Calu3 (cell line): ENCODE measurements around the gene PRXL2A. TPM values are rescaled to one million over a fixed set of nuclear protein-coding genes. Genes with fewer than 3 reads are reported as not detected.
"Not testable (repeated sequence)": the region's sequence is repeated elsewhere in the genome, so short reads cannot be mapped to it uniquely, and the experiment has no call there.

ENCODE experiments used
- BruUV-seq: library from RNA; stranded (reverse); fragments of 400-500 nt; replicated peaks from 2 replicates; lab custom pipeline; 2021; lab: Mats Ljungman, UMichigan
- CTCF ChIA-PET: fragments of 300-600 bp; sonication (Branson Sonifier 250); formaldehyde crosslinking; loops from one replicate; lab custom pipeline; 2022; ENCODE audit warnings: antibody characterized with exemption; lab: Charles Lee
- DNase-seq: peaks from one replicate; pipeline ENCODE4 v3.0.0; 2022
- H3K27ac Mint-ChIP-seq: one replicate; pipeline ENCODE4 v1.8.0; 2022; ENCODE audit warnings: mixed read lengths; ENCODE audit not compliant: unreplicated experiment
- H3K27me3 Mint-ChIP-seq: one replicate; pipeline ENCODE4 v1.8.0; 2022; ENCODE audit warnings: mixed read lengths; ENCODE audit not compliant: unreplicated experiment
- H3K36me3 Mint-ChIP-seq: one replicate; pipeline ENCODE4 v1.8.0; 2022; ENCODE audit warnings: mild to moderate bottlenecking, moderate library complexity, mixed read lengths; ENCODE audit not compliant: insufficient read depth, unreplicated experiment
- H3K4me1 Mint-ChIP-seq: one replicate; pipeline ENCODE4 v1.8.0; 2022; ENCODE audit warnings: mild to moderate bottlenecking, low read depth, mixed read lengths; ENCODE audit not compliant: unreplicated experiment
- H3K4me3 Mint-ChIP-seq: one replicate; pipeline ENCODE4 v1.8.0; 2022; ENCODE audit warnings: mild to moderate bottlenecking, low read depth, moderate library complexity, mixed read lengths; ENCODE audit not compliant: unreplicated experiment
- H3K9me3 Mint-ChIP-seq: one replicate; pipeline ENCODE4 v1.8.0; 2022; ENCODE audit warnings: low read depth, mixed read lengths; ENCODE audit not compliant: unreplicated experiment
- CTCF ChIP-seq: fragments of 200-600 bp; IDR thresholded peaks from one replicate; pipeline ENCODE4 v1.8.0; 2022; ENCODE audit warnings: antibody characterized with exemption; ENCODE audit not compliant: unreplicated experiment
- intact Hi-C: fragments of 100-400 bp; cut with micrococcal nuclease; formaldehyde crosslinking; loops from one replicate; pipeline ENCODE4 v1.10.0; 2022; ENCODE audit not compliant: unreplicated experiment
- total RNA-seq: library from RNA; stranded (reverse); gene quantifications from 2 replicates; pipeline ENCODE4 v1.2.3, GENCODE V29; 2022

PRXL2A gene
- total RNA-seq, 1 experiment from 2014 or later = 67.2 TPM

- H3K36me3 Mint-ChIP-seq = peaks cover 46% of the 10 kb centered on the region
- no peaks in the 10 kb centered on the region for H3K27me3 Mint-ChIP-seq
- DNase-seq = no peak
- no peak overlapping the region for H3K4me3 Mint-ChIP-seq
- no peak overlapping the region for H3K27ac Mint-ChIP-seq
- no peak for TF ChIP-seq CTCF
- CTCF ChIA-PET = interaction anchor here (0.8 to 1.2 kb wide), 2 partner anchors 11 to 43 kb away, joined by 3 read pairs; no protein-coding TSS in a partner anchor
- H3K9me3 Mint-ChIP-seq = peaks cover 4% of the 10 kb centered on the region
- peaks cover 62% of the 10 kb centered on the region for H3K4me1 Mint-ChIP-seq
- no TSS peak for BruUV-seq
- intact Hi-C loops = no loop called here
Observed at GRCh38 chr10:80474941-80475340, 66.6 kb downstream of the PRXL2A start.

- CTCF ChIA-PET = interaction anchor here (1.2 kb wide), 1 partner anchor 44 kb away, joined by 3 read pairs; no protein-coding TSS in a partner anchor
- Mint-ChIP-seq H3K36me3 (peaks cover 43% of the 10 kb centered on the region), H3K4me1 (peaks cover 55% of the 10 kb centered on the region)
- H3K9me3 Mint-ChIP-seq, intact Hi-C loops, DNase-seq, H3K4me3 Mint-ChIP-seq, BruUV-seq, H3K27ac Mint-ChIP-seq, H3K27me3 Mint-ChIP-seq: not testable (repeated sequence)
Observed at GRCh38 chr10:80475641-80476040, 67.3 kb downstream of the PRXL2A start.

GRCh38 chr10:80476685-80477084 is 68.3 kb downstream of the PRXL2A start:
- DNase-seq = no peak
- peaks cover 4% of the 10 kb centered on the region for H3K9me3 Mint-ChIP-seq
- TF ChIP-seq CTCF = no peak
- no peaks in the 10 kb centered on the region for H3K27me3 Mint-ChIP-seq
- intact Hi-C loops = no loop called here
- CTCF ChIA-PET = interaction anchor here (1.8 kb wide), 1 partner anchor 29 kb away, joined by 4 read pairs; no protein-coding TSS in a partner anchor
- H3K27ac Mint-ChIP-seq = no peak overlapping the region
- BruUV-seq = no TSS peak
- H3K36me3 Mint-ChIP-seq = peaks cover 43% of the 10 kb centered on the region
- no peak overlapping the region for H3K4me3 Mint-ChIP-seq
- H3K4me1 Mint-ChIP-seq = peaks cover 54% of the 10 kb centered on the region

- H3K27ac Mint-ChIP-seq = no peak overlapping the region
- H3K9me3 Mint-ChIP-seq = peaks cover 4% of the 10 kb centered on the region
- peaks cover 39% of the 10 kb centered on the region for H3K36me3 Mint-ChIP-seq
- intact Hi-C loops = no loop called here
- H3K4me1 Mint-ChIP-seq = peaks cover 43% of the 10 kb centered on the region
- no peak for DNase-seq
- no TSS peak for BruUV-seq
- no peaks in the 10 kb centered on the region for H3K27me3 Mint-ChIP-seq
- H3K4me3 Mint-ChIP-seq = no peak overlapping the region
- CTCF ChIA-PET = interaction anchor here (1.8 kb wide), 1 partner anchor 28 kb away, joined by 4 read pairs; no protein-coding TSS in a partner anchor
- TF ChIP-seq CTCF = no peak
Observed at GRCh38 chr10:80477813-80478212, 69.5 kb downstream of the PRXL2A start.

- DNase-seq, BruUV-seq, H3K9me3 Mint-ChIP-seq, CTCF ChIA-PET, H3K27me3 Mint-ChIP-seq, H3K4me3 Mint-ChIP-seq, H3K27ac Mint-ChIP-seq, intact Hi-C loops: not testable (repeated sequence)
- Mint-ChIP-seq H3K36me3 (peaks cover 33% of the 10 kb centered on the region), H3K4me1 (peaks cover 38% of the 10 kb centered on the region)
Observed at GRCh38 chr10:80480373-80480772, 72.0 kb downstream of the PRXL2A start.
